SK-N-MC (cell line): Measurements from ENCODE around the gene TCN2.

Source experiments
- EZH2 ChIP-seq: fragments of 200-600 bp; sonication (generic); IDR thresholded peaks from one replicate; pipeline ENCODE4 v1.6.1; 2017; ENCODE audit warnings: antibody characterized with exemption
- POLR2AphosphoS5 ChIP-seq: IDR thresholded peaks from 2 replicates; pipeline ENCODE4 v1.6.1; 2012; ENCODE audit warnings: mild to moderate bottlenecking, low read depth, low read length, borderline replicate concordance

GRCh38 chr22:30603801-30604200 lies 3.2 kb upstream of the TCN2 start:
- no peak for TF ChIP-seq EZH2
- no peak for TF ChIP-seq POLR2AphosphoS5
